22Rv1 (cell line): ENCODE results near the gene RPTOR.

Experiments
- ZFX ChIP-seq: fragments of 450-650 bp; IDR thresholded peaks from 2 replicates; pipeline ENCODE4 v1.6.1; 2017; ENCODE audit warnings: antibody characterized with exemption, borderline replicate concordance
- TF ChIP-seq, protein P1 (sequence below): fragments of 450-650 bp; IDR thresholded peaks from 2 replicates; pipeline ENCODE4 v1.5.1; 2017; ENCODE audit warnings: mild to moderate bottlenecking

DNA sequence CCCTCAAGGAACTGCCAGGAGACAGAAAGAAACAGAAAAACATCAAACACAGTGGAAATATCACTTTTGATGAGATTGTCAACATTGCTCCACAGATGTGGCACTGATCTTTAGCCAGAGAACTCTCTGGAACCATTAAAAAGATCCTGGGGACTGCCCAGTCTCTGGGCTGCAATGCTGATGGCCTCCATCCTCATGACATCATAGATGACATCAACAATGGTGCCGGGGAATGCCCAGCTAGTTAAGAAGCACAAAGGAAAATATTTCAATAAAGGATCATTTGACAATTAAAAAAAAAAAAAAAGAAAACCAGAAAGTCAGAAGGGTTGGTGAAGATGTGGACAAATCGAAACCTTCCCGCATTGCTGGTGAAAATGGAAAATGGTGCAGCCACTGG lies 432.1 kb downstream of the RPTOR start:
- TF ChIP-seq, protein P1, sequence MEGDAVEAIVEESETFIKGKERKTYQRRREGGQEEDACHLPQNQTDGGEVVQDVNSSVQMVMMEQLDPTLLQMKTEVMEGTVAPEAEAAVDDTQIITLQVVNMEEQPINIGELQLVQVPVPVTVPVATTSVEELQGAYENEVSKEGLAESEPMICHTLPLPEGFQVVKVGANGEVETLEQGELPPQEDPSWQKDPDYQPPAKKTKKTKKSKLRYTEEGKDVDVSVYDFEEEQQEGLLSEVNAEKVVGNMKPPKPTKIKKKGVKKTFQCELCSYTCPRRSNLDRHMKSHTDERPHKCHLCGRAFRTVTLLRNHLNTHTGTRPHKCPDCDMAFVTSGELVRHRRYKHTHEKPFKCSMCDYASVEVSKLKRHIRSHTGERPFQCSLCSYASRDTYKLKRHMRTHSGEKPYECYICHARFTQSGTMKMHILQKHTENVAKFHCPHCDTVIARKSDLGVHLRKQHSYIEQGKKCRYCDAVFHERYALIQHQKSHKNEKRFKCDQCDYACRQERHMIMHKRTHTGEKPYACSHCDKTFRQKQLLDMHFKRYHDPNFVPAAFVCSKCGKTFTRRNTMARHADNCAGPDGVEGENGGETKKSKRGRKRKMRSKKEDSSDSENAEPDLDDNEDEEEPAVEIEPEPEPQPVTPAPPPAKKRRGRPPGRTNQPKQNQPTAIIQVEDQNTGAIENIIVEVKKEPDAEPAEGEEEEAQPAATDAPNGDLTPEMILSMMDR, result no peak
- TF ChIP-seq ZFX, result no peak
